Breast epithelium (tissue), 3 donors: ENCODE measurements around the gene FAM236A.
"Not testable (repeated sequence)": the region's sequence is repeated elsewhere in the genome, so short reads cannot be mapped to it uniquely, and the experiment has no call there.

Experiments
- POLR2A ChIP-seq: fragments of 450-650 bp; IDR thresholded peaks from one replicate; pipeline ENCODE4 v1.6.1; 2016; ENCODE audit warnings: antibody characterized with exemption, mild to moderate bottlenecking, moderate library complexity
- POLR2AphosphoS5 ChIP-seq, 3 donors: sonication (generic); formaldehyde crosslinking; IDR thresholded peaks; one replicate each; pipeline ENCODE4 v1.6.1; 2017; ENCODE audit warnings: antibody characterized with exemption in 3 of 3
- TF ChIP-seq, protein P1 (sequence below), 3 donors: fragments of 450-650 bp; IDR thresholded peaks; one replicate each; pipeline ENCODE4 v1.5.1; 2016 to 2017; ENCODE audit warnings: antibody characterized with exemption in 3 of 3, mild to moderate bottlenecking in 3 of 3, moderate library complexity in 3 of 3

DNA sequence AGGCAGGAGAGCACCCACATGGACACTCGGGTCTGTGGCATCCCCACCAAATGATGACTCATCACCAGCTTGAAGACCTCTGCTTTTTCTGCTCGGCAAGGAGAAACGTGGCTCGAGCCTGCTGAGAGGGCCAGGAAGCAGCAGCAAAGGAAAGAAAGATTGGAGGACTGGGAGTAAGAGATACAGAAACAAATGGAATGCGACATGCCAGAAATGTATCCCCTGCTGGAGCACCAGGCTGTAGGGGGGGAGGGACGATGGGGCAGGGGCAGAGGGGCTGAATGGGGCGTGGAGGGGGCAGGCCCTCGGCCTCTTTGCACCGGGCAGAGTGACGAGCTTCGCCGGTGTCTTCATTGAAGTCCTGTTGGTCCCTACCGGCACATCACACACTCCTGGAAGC is 25.7 kb upstream of the FAM236A start, which contains the start of gene FAM236C:
- TF ChIP-seq, protein P1, sequence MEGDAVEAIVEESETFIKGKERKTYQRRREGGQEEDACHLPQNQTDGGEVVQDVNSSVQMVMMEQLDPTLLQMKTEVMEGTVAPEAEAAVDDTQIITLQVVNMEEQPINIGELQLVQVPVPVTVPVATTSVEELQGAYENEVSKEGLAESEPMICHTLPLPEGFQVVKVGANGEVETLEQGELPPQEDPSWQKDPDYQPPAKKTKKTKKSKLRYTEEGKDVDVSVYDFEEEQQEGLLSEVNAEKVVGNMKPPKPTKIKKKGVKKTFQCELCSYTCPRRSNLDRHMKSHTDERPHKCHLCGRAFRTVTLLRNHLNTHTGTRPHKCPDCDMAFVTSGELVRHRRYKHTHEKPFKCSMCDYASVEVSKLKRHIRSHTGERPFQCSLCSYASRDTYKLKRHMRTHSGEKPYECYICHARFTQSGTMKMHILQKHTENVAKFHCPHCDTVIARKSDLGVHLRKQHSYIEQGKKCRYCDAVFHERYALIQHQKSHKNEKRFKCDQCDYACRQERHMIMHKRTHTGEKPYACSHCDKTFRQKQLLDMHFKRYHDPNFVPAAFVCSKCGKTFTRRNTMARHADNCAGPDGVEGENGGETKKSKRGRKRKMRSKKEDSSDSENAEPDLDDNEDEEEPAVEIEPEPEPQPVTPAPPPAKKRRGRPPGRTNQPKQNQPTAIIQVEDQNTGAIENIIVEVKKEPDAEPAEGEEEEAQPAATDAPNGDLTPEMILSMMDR (IDR thresholded peaks at IDR 0.05), result not testable (repeated sequence)
- TF ChIP-seq POLR2AphosphoS5 (IDR thresholded peaks at IDR 0.05); POLR2A: not testable (repeated sequence)
